Endodermal cell (in vitro differentiated cells): ENCODE measurements around the gene AUTS2. TPM values are rescaled to one million over a fixed set of nuclear protein-coding genes. Genes with fewer than 3 reads are reported as not detected.

Experiments used
- DNase-seq: peaks from one replicate; pipeline ENCODE4 v3.0.0-alpha.2; 2017
- H3K27ac ChIP-seq: 2 replicates; pipeline ENCODE4 v1.5.1; 2013; ENCODE audit warnings: mild to moderate bottlenecking, low read depth, low read length, moderate library complexity
- H3K27me3 ChIP-seq: 2 replicates; pipeline ENCODE4 v1.6.1; 2013; ENCODE audit warnings: mild to moderate bottlenecking, low read length, moderate library complexity; ENCODE audit not compliant: insufficient read depth, control insufficient read depth, poor library complexity, severe bottlenecking
- H3K36me3 ChIP-seq: 2 replicates; pipeline ENCODE4 v1.7.0; 2013; ENCODE audit warnings: mild to moderate bottlenecking, low read length, moderate library complexity; ENCODE audit not compliant: control insufficient read depth, insufficient read depth
- H3K4me1 ChIP-seq: one replicate; pipeline ENCODE4 v1.7.0; 2013; ENCODE audit warnings: low read length; ENCODE audit not compliant: control insufficient read depth, insufficient read depth
- H3K4me3 ChIP-seq: 2 replicates; pipeline ENCODE4 v1.5.1; 2013; ENCODE audit warnings: mild to moderate bottlenecking, low read length, moderate library complexity
- H3K9ac ChIP-seq: 2 replicates; pipeline ENCODE4 v1.6.1; 2013; ENCODE audit warnings: mild to moderate bottlenecking, low read length, moderate library complexity; ENCODE audit not compliant: poor library complexity, severe bottlenecking; ENCODE audit errors: extremely low read depth
- H3K9me3 ChIP-seq: 2 replicates; pipeline ENCODE4 v1.6.1; 2013; ENCODE audit warnings: mild to moderate bottlenecking, low read length, moderate library complexity; ENCODE audit not compliant: control insufficient read depth
- H3K27ac Mint-ChIP-seq: 2 replicates; pipeline ENCODE4 v1.8.0; 2020; ENCODE audit warnings: mixed read lengths
- H3K27me3 Mint-ChIP-seq: 2 replicates; pipeline ENCODE4 v1.8.0; 2021; ENCODE audit warnings: mild to moderate bottlenecking, mixed read lengths; ENCODE audit not compliant: insufficient read depth
- H3K36me3 Mint-ChIP-seq: 2 replicates; pipeline ENCODE4 v1.8.0; 2020; ENCODE audit warnings: low read depth, mixed read lengths
- H3K4me1 Mint-ChIP-seq: 2 replicates; pipeline ENCODE4 v1.8.0; 2020; ENCODE audit warnings: mixed read lengths
- H3K4me3 Mint-ChIP-seq: 2 replicates; pipeline ENCODE4 v1.8.0; 2020; ENCODE audit warnings: mild to moderate bottlenecking, moderate library complexity, mixed read lengths
- H3K9me3 Mint-ChIP-seq: 2 replicates; pipeline ENCODE4 v1.8.0; 2020; ENCODE audit warnings: mild to moderate bottlenecking, mixed read lengths
- WGBS, 2 experiments: methylation state at CpG; one replicate each; pipeline versions ENCODE4 v1.1.5 to v1.1.7; 2013; ENCODE audit warnings: missing lambda C conversion rate in 2 of 2, mixed read lengths in 1 of 2; ENCODE audit not compliant: insufficient coverage in 1 of 2, insufficient read length in 1 of 2; 5-methylcytosine and 5-hydroxymethylcytosine counted together
- total RNA-seq, 2 donors: library from RNA; stranded (reverse); fragmentation: NEBNext Ultra II Directional in 1 of 2; extraction: Animal tissue kit (Norgen Biotek cat#: 25700) in 1 of 2; gene quantifications; 2 replicates in 1 of 2; 3 replicates in 1 of 2; pipeline ENCODE4 v1.2.1, GENCODE V29; 2021
- TF ChIP-seq, protein P1 (sequence below): fragments of 200-600 bp; sonication (generic); conservative IDR thresholded peaks from 2 replicates; pipeline ENCODE4 v1.5.0; 2021; ENCODE audit warnings: antibody characterized with exemption, mild to moderate bottlenecking

AUTS2 gene
- total RNA-seq, 2 donors from 2014 or later = 76.8 to 106 TPM

DNA sequence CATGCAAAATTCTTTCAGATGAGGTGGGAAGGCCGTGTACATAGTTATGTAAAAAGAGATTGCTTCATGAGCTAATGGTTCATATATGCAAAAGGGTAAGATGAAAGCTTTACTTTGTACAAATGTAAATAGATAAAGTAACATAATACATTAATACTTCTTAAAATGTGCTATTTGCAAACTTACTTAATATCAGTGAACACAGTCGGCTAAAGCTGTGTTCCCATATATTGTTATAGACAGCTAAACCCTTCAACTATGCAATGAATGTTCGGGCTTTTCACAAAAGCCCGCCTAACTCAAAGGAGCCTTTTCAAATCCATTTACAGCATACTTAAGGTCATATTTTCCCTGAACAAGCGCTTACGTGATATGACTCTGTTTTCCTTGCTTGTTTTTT, 1193.1 kb downstream of the AUTS2 start:
- Mint-ChIP-seq H3K4me3 (no peak overlapping the region), H3K4me1 (no peaks in the 10 kb centered on the region), H3K27me3 (no peaks in the 10 kb centered on the region), H3K36me3 (peaks cover 71% of the 10 kb centered on the region), H3K27ac (no peak overlapping the region), H3K9me3 (no peaks in the 10 kb centered on the region)
- no peak overlapping the region for H3K27ac ChIP-seq
- H3K4me3 ChIP-seq = no peak overlapping the region
- H3K4me1 ChIP-seq = no peaks in the 10 kb centered on the region
- no peak for DNase-seq
- H3K27me3 ChIP-seq = no peaks in the 10 kb centered on the region
- no peak overlapping the region for H3K9ac ChIP-seq
- WGBS, 2 experiments = 94% methylated on average over 5 to 6 of the region's 6 CpGs
- TF ChIP-seq, protein P1, sequence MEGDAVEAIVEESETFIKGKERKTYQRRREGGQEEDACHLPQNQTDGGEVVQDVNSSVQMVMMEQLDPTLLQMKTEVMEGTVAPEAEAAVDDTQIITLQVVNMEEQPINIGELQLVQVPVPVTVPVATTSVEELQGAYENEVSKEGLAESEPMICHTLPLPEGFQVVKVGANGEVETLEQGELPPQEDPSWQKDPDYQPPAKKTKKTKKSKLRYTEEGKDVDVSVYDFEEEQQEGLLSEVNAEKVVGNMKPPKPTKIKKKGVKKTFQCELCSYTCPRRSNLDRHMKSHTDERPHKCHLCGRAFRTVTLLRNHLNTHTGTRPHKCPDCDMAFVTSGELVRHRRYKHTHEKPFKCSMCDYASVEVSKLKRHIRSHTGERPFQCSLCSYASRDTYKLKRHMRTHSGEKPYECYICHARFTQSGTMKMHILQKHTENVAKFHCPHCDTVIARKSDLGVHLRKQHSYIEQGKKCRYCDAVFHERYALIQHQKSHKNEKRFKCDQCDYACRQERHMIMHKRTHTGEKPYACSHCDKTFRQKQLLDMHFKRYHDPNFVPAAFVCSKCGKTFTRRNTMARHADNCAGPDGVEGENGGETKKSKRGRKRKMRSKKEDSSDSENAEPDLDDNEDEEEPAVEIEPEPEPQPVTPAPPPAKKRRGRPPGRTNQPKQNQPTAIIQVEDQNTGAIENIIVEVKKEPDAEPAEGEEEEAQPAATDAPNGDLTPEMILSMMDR = no peak
- H3K9me3 ChIP-seq = no peaks in the 10 kb centered on the region
- H3K36me3 ChIP-seq = peaks cover 77% of the 10 kb centered on the region

DNA sequence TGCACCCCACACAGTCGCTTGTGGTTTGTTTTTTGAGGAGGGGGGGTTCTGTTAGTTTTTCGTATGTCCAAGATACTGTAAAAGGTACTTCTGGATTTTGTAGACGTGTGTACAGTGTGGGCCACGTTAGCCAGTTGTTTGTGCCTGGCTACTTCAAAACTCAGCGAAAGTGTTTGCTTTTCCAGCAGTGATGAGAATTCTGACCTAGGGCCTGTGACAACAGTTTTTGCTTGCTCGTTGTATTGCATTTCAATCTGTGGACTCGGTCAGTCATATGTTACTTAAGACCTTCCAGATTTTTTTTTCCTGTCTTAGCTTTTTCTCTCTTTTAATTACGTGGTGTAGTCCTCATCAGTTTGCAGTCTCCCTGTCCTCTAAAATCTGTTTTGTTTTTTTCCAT, 1194.8 kb downstream of the AUTS2 start:
- H3K4me3 ChIP-seq = no peak overlapping the region
- Mint-ChIP-seq H3K9me3 (no peaks in the 10 kb centered on the region), H3K27me3 (no peaks in the 10 kb centered on the region), H3K27ac (no peak overlapping the region), H3K4me3 (no peak overlapping the region), H3K36me3 (peaks cover 59% of the 10 kb centered on the region), H3K4me1 (peaks cover 4% of the 10 kb centered on the region)
- H3K36me3 ChIP-seq = peaks cover 59% of the 10 kb centered on the region
- H3K27ac ChIP-seq = no peak overlapping the region
- TF ChIP-seq, protein P1 = no peak
- no peaks in the 10 kb centered on the region for H3K9me3 ChIP-seq
- WGBS, 2 experiments = 79 to 84% methylated on average over 5 to 8 of the region's 8 CpGs
- no peak overlapping the region for H3K9ac ChIP-seq
- H3K4me1 ChIP-seq = no peaks in the 10 kb centered on the region
- DNase-seq = no peak
- H3K27me3 ChIP-seq = no peaks in the 10 kb centered on the region

DNA sequence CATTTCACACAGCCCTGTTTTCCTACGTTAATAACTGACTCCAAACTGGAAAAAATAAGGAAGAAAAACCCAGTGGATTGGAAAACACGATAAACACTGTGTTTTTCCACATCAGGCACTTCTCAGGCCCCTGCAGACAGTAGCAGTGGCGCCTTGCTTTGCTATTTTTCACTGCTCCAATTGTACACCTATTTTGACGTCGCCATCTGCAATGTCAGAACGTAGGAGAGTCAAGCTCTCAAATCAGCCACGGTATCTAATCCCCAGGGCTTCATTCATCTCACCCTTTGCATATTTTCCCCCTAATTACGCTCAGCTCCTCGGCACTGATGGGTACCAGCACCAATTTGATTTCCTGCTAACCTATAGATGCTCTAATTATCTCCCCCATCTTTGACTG, 1195.5 kb downstream of the AUTS2 start:
- H3K36me3 Mint-ChIP-seq = peaks cover 55% of the 10 kb centered on the region
- WGBS, 2 experiments = 93 to 95% methylated on average over 7 to 9 of the region's 9 CpGs

More for the DNA sequence above, 1195.5 kb downstream of the AUTS2 start:
- Histone ChIP-seq H3K4me3 (no peak overlapping the region), H3K36me3 (peaks cover 52% of the 10 kb centered on the region), H3K27ac (no peak overlapping the region), H3K27me3 (no peaks in the 10 kb centered on the region), H3K9ac (no peak overlapping the region), H3K9me3 (no peaks in the 10 kb centered on the region), H3K4me1 (no peaks in the 10 kb centered on the region)
- Mint-ChIP-seq H3K27ac (no peak overlapping the region), H3K4me3 (no peak overlapping the region), H3K4me1 (peaks cover 4% of the 10 kb centered on the region), H3K9me3 (no peaks in the 10 kb centered on the region), H3K27me3 (no peaks in the 10 kb centered on the region)
- TF ChIP-seq, protein P1 = no peak
- no peak for DNase-seq
